Stimulated activated naive CD4-positive, alpha-beta T cell (primary cell): Measurements from ENCODE around the gene GSN.
A peak's percentile ranks its signal among the peaks of the same experiment; 100 is the strongest.

Source experiments
- DNase-seq, 6 experiments: peaks; one replicate each; lab custom pipeline; 2025; lab: John Stamatoyannopoulos, UW

Gene GSN

DNA sequence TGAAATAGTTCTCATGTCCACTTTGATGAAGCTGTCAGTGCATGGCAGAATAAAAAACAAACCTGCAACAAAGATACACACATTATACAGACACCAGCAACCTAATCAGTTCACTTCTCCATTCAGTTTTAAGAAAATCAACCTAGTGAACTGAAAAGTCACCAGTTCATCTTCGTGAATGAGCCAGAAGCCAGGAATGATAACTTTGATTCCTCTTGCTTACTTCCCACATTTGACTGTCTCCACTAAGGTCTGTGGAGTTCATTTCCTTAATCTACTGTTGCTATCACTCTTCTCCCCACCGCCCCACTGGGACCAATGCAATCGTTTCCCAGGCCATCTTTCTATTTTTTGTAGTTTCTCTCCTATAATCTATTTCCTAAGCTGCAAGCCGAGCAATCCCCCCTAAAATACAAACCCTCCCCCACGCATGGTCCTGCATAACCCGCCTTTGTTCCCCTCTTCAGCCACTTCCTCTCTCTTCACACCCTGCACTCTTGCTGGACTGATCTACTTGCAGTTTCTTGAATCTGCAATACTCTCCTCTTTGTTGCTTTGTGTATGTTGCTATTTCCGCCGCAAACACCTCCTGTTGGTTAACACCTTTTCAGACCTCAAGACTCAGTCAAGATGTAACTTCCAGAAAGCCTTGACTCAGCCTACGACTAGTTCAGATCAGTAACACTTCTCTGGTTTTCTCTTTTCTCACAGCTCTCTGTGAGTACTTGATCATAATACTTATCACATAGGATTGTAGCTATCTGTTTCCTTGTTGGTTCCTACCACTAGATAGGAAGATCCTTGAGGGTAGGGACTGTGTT is 85.5 kb downstream of the GSN start:
- DNase-seq = no peak

- no peak for DNase-seq
These were observed 86.2 kb downstream of the GSN start for GRCh38 chr9:121354141-121354540.

GRCh38 chr9:121354762-121355161 is 86.8 kb downstream of the GSN start:
- no peak for DNase-seq

DNA sequence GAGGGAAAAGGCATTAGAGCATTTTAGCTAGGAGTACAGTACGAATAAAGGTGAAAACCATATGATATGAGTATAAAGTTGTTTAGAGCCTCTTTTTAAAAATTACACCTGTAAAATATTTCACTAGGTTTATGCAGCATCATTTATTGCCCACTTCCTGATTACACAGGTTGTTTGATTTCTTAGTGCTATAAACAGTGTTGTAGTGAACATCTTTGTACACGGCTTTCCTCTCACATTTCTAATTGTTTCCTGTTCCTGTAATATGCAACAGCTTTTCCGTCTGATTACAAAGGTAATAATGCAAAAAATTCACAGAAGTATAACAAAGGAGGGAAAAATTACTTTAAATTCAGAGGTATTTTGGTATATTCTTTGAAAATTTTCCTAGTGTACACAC is 89.0 kb downstream of the GSN start:
- DNase-seq = no peak

DNA sequence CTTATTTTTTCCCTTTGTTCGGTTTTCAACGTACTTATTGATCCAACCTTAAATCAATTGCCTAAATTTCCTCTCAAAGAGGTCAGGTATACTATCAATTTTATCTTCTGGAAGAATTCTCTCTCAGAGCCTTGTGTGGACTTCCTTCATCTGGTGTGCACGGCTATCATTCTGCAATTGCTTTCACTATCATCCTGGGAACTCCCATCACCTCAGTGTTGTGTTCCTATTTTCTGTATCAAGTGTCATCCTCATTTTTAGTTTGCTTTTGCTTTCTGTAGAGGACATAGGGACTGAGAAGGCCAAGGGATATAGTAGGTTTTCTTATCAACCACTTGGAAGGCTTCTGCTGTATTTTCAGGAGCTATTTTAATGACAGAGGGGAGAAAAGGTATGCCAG is 90.8 kb downstream of the GSN start:
- DNase-seq = no peak

DNA sequence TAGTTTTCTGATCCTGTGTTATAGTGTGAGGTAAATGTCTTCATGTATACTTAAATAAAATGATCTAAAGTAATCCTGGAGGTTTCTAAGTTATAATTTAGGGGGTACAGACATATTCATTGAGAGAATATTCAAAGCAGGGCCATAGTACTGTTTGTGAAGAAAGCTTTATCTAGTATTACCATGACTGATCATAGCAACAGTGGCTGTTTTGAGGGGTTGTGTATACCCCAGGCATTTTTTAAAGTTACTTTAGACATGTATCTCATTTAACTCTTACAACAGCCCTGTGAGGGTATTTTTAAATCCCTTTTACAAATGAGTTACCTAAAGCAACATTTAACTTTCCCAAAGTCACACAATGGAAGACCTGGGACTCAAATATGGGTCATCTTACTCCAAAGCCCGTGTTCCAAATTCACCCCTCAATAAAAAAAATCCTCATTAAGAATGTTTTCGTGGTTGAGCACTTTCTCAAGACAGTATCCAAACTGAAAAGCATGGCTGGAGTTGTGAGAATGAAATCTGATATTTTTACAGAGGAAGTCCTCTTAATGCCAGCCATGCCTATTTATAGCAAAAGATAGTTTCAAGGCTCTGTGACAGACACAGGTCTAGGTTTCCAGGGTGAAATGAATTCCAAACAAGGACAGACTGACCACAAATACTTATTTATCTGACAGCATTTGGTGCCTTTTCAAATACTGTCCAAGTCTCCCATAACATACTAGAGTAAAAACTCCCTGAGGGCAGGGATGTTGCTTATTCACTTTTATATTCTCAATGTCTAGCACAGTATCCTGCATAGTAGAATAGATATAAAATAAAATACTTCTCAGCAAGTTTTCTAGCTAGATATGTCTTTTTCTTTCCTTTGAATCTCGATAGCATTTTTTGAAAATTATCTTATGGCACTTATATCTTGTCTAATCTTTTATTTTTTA is 91.7 kb downstream of the GSN start:
- DNase-seq = no peak

- DNase-seq = no peak
These were observed 92.8 kb downstream of the GSN start for GRCh38 chr9:121360601-121361374.

GRCh38 chr9:121362813-121363621 is 95.1 kb downstream of the GSN start:
- DNase-seq = no peak

GRCh38 chr9:121363622-121363961 is 95.6 kb downstream of the GSN start:
- DNase-seq = no peak

DNA sequence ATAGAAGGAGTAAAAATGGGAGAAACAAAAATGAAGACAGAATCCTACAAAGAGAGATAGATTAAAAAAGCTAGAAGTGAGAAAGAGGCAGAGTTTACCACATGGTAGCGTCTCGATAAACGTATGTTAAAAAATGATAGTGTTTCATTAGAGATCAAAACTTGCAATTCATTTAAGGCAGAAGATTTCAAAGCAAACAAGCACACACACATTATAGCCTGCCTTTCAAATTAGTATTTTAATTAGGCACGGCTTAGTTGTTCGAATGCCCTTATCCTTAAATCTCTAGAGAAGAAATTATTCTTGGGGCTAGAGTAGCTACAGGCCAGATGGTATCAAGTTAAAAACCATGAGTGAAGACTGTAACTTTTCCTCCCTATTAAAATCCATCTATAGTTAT is 96.1 kb downstream of the GSN start:
- no peak for DNase-seq

DNA sequence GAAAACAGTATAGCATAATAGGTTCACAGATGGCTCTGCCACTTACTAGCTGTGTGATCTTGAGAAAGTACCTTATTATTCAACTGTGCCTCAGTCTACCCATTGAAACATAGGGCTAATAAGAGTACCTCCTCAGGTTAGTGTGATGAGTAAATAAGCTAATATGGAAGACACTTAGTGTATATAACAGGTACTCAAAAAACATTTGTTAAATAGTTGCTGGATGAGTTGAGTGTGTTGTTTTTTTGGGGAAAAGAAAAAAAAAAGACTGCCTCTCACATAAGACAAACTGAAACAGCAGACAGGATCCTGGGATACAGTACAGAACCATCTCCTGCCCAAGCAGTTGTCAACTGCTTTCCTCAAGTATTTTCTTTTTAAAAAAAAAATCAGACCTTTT is 96.9 kb downstream of the GSN start:
- no peak for DNase-seq

- no peak for DNase-seq
These were observed 97.6 kb downstream of the GSN start for GRCh38 chr9:121365564-121365963.

- no peak for DNase-seq
These were observed 98.7 kb downstream of the GSN start for GRCh38 chr9:121366611-121367192.

GRCh38 chr9:121367306-121368137 is 99.6 kb downstream of the GSN start:
- no peak for DNase-seq

GRCh38 chr9:121368138-121368522 is 100.2 kb downstream of the GSN start:
- no peak for DNase-seq

DNA sequence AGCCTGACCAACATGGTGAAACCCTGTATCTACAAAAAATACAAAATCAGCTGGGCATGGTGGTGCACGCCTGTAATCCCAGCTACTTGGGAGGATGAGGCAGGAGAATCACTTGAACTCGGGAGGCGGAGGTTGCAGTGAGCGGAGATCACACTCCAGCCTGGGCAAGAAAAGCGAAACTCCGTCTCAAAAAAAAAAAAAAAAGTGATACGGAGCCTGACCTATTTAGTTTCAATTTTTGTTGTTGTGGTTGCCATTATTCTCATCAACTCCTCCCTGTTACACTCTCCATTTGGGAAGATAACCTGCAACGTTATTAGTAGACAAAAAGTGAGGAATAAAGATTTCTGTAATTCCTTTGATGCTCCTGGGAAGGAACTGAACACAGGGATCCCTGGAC is 100.8 kb downstream of the GSN start:
- DNase-seq = no peak

GRCh38 chr9:121369595-121370265 is 101.8 kb downstream of the GSN start, which contains the start of gene STOM:
TSS of gene STOM (minus strand) at chr9:121370250. CDS start at chr9:121370187, 63 bp downstream.
- DNase-seq = peak in 5 of 6 experiments; percentile 51 to 82 (median 59)

DNA sequence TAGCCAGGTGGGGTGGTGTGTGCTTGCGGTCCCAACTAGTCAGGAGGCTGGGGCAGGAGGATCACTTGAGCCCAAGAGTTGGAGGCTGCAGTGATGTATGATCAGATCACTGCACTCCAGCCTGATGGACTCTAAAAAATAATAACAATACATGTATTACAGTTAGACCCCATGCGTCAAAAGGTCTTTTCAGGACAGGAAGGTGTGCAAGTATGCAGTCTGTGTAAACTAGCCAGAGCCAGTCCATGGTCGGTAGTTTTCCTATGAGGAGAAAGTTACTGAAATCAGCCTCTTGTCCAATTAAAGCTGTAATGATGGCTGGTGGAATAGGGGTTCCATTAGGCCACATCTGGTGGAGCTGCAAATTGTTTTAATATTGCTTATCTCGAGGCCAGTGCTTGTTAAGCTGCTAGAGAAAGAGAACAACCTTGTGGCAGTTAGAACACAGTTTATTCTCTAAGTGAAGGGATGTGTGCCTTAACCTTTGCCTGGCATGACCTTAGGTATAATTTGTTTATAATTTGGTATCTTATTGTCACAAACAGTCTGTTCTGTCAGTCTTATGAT is 103.6 kb downstream of the GSN start:
- no peak for DNase-seq
